Activated T-cell treated with anti-CD3 and anti-CD28 coated beads, Interleukin-2, amount 50 U/mL, for 72 hours (primary cell): Measurements from ENCODE around the gene PAQR4. TPM values are rescaled to one million over a fixed set of nuclear protein-coding genes. Genes with fewer than 3 reads are reported as not detected.
"Not testable (repeated sequence)": the region's sequence is repeated elsewhere in the genome, so short reads cannot be mapped to it uniquely, and the experiment has no call there.

Experiments
- ATAC-seq, 2 donors: fragments of 150-1000 bp; cut with Tn5 transposase; replicated peaks in 1 of 2; 2 replicates each; pipeline ENCODE4 v1.10.0; 2021; ENCODE audit warnings: moderate library complexity in 2 of 2, mild to moderate bottlenecking in 1 of 2
- DNase-seq, 2 donors: peaks; one replicate each; pipeline ENCODE4 v3.0.0; 2021 to 2022; ENCODE audit warnings: mixed read lengths in 1 of 2
- H3K27ac Mint-ChIP-seq: one replicate; pipeline ENCODE4 v1.8.0; 2022; ENCODE audit warnings: mild to moderate bottlenecking, moderate library complexity, mixed read lengths
- H3K27me3 Mint-ChIP-seq: one replicate; pipeline ENCODE4 v1.8.0; 2022; ENCODE audit warnings: low read depth, mixed read lengths
- H3K36me3 Mint-ChIP-seq, 2 donors: one replicate each; pipeline ENCODE4 v1.8.0; 2022; ENCODE audit warnings: mixed read lengths in 2 of 2, mild to moderate bottlenecking in 1 of 2; ENCODE audit not compliant: insufficient read depth in 2 of 2
- H3K4me1 Mint-ChIP-seq: one replicate; pipeline ENCODE4 v1.8.0; 2022; ENCODE audit warnings: low read depth, mixed read lengths
- H3K4me3 Mint-ChIP-seq, 2 donors: one replicate each; pipeline ENCODE4 v1.8.0; 2022; ENCODE audit warnings: mild to moderate bottlenecking in 2 of 2, mixed read lengths in 2 of 2, moderate library complexity in 2 of 2
- H3K9me3 Mint-ChIP-seq, 2 donors: one replicate each; pipeline ENCODE4 v1.8.0; 2022; ENCODE audit warnings: mixed read lengths in 2 of 2
- total RNA-seq, 2 donors: library from RNA; stranded (reverse); gene quantifications; one replicate each; pipeline ENCODE4 v1.2.3, GENCODE V29; 2022

Gene PAQR4
- 10 to 100 TPM; 31.9 to 40.0 TPM for total RNA-seq

- DNase-seq (peak; percentile 88 to 90), ATAC-seq (peak; percentile 79 to 80)
- Mint-ChIP-seq H3K4me1 (peaks cover 31% of the 10 kb centered on the region), H3K27ac (no peak within 1 kb of the TSS), H3K4me3 (peak within 1 kb of the TSS; percentile 82 to 86), H3K9me3 (no peaks in the 10 kb centered on the region), H3K27me3 (peaks cover 24% of the 10 kb centered on the region), H3K36me3 (peaks cover 3 to 10% of the 10 kb centered on the region in 2 donors)
Measured at GRCh38 chr16:2968738-2969544, at the start of gene PAQR4. TSS of gene PAQR4 (plus strand) at chr16:2969348. CDS start at chr16:2969675, 327 bp downstream.

GRCh38 chr16:2919511-2920255 lies 49.5 kb upstream of the PAQR4 start:
- DNase-seq: peak; percentile 48 to 69
- H3K4me3 Mint-ChIP-seq: no peak overlapping the region
- ATAC-seq: peak in 1 of 2 donors; percentile 36
- no peak overlapping the region for H3K27ac Mint-ChIP-seq
- peaks cover 19% of the 10 kb centered on the region for H3K4me1 Mint-ChIP-seq
- H3K36me3 Mint-ChIP-seq: peaks cover 0 to 8% of the 10 kb centered on the region in 2 donors
- no peaks in the 10 kb centered on the region for H3K27me3 Mint-ChIP-seq
- H3K9me3 Mint-ChIP-seq: no peaks in the 10 kb centered on the region

GRCh38 chr16:2923481-2923880 lies 45.7 kb upstream of the PAQR4 start:
- no peak overlapping the region for H3K27ac Mint-ChIP-seq
- no peaks in the 10 kb centered on the region for H3K27me3 Mint-ChIP-seq
- H3K4me1 Mint-ChIP-seq: peaks cover 17% of the 10 kb centered on the region
- no peaks in the 10 kb centered on the region for H3K9me3 Mint-ChIP-seq
- H3K36me3 Mint-ChIP-seq: peaks cover 0 to 8% of the 10 kb centered on the region in 2 donors
- ATAC-seq: no peak
- H3K4me3 Mint-ChIP-seq: no peak overlapping the region
- no peak for DNase-seq

GRCh38 chr16:2924901-2925755 lies 44.0 kb upstream of the PAQR4 start:
- H3K27me3 Mint-ChIP-seq: no peaks in the 10 kb centered on the region
- H3K9me3 Mint-ChIP-seq: no peaks in the 10 kb centered on the region
- H3K27ac Mint-ChIP-seq: no peak overlapping the region
- H3K4me3 Mint-ChIP-seq: no peak overlapping the region
- no peak for ATAC-seq
- peaks cover 10% of the 10 kb centered on the region for H3K4me1 Mint-ChIP-seq
- H3K36me3 Mint-ChIP-seq: peaks cover 0 to 3% of the 10 kb centered on the region in 2 donors
- DNase-seq: no peak

GRCh38 chr16:2925951-2926649 lies 43.0 kb upstream of the PAQR4 start:
- no peak for DNase-seq
- peaks cover 10% of the 10 kb centered on the region for H3K4me1 Mint-ChIP-seq
- ATAC-seq: no peak
- no peak overlapping the region for H3K27ac Mint-ChIP-seq
- H3K4me3 Mint-ChIP-seq: no peak overlapping the region
- peaks cover 0 to 3% of the 10 kb centered on the region in 2 donors for H3K36me3 Mint-ChIP-seq
- no peaks in the 10 kb centered on the region for H3K27me3 Mint-ChIP-seq
- no peaks in the 10 kb centered on the region for H3K9me3 Mint-ChIP-seq

GRCh38 chr16:2926650-2926999 lies 42.5 kb upstream of the PAQR4 start:
- H3K9me3 Mint-ChIP-seq: no peaks in the 10 kb centered on the region
- no peak for ATAC-seq
- H3K36me3 Mint-ChIP-seq: peaks cover 0 to 3% of the 10 kb centered on the region in 2 donors

GRCh38 chr16:2927010-2927646 lies 42.0 kb upstream of the PAQR4 start:
- H3K4me1 Mint-ChIP-seq: peaks cover 10% of the 10 kb centered on the region
- no peak overlapping the region for H3K27ac Mint-ChIP-seq
- DNase-seq (peak; percentile 86 to 88), ATAC-seq (peak; percentile 99)
- H3K27me3 Mint-ChIP-seq: no peaks in the 10 kb centered on the region
- H3K4me3 Mint-ChIP-seq: peak overlapping the region in 1 of 2 donors; percentile 36
- H3K9me3 Mint-ChIP-seq: no peaks in the 10 kb centered on the region
- peaks cover 0 to 3% of the 10 kb centered on the region in 2 donors for H3K36me3 Mint-ChIP-seq

More at GRCh38 chr16:2926650-2926999, 42.5 kb upstream of the PAQR4 start:
- DNase-seq: no peak
- Mint-ChIP-seq H3K27me3 (no peaks in the 10 kb centered on the region), H3K4me1 (peaks cover 10% of the 10 kb centered on the region), H3K4me3 (peak overlapping the region in 1 of 2 donors; percentile 36), H3K27ac (no peak overlapping the region)

GRCh38 chr16:2928151-2928550 lies 41.0 kb upstream of the PAQR4 start:
- not testable (repeated sequence) for H3K27me3 Mint-ChIP-seq, H3K36me3 Mint-ChIP-seq, DNase-seq, H3K27ac Mint-ChIP-seq, H3K4me1 Mint-ChIP-seq, H3K4me3 Mint-ChIP-seq, ATAC-seq, H3K9me3 Mint-ChIP-seq

- H3K27ac Mint-ChIP-seq: no peak overlapping the region
- no peak overlapping the region for H3K4me3 Mint-ChIP-seq
- ATAC-seq: no peak
- DNase-seq: no peak
- no peaks in the 10 kb centered on the region for H3K27me3 Mint-ChIP-seq
- H3K36me3 Mint-ChIP-seq: no peaks in the 10 kb centered on the region
- H3K9me3 Mint-ChIP-seq: no peaks in the 10 kb centered on the region
- H3K4me1 Mint-ChIP-seq: peaks cover 10% of the 10 kb centered on the region
Measured at GRCh38 chr16:2928796-2929195, 40.4 kb upstream of the PAQR4 start.

- peaks cover 0 to 2% of the 10 kb centered on the region in 2 donors for H3K36me3 Mint-ChIP-seq
Measured at GRCh38 chr16:2929693-2930092, 39.5 kb upstream of the PAQR4 start.

GRCh38 chr16:2930236-2930635 lies 38.9 kb upstream of the PAQR4 start:
- H3K4me3 Mint-ChIP-seq: no peak overlapping the region
- peaks cover 10% of the 10 kb centered on the region for H3K4me1 Mint-ChIP-seq
- ATAC-seq: no peak
- H3K36me3 Mint-ChIP-seq: peaks cover 0 to 2% of the 10 kb centered on the region in 2 donors
- H3K27me3 Mint-ChIP-seq: no peaks in the 10 kb centered on the region
- H3K27ac Mint-ChIP-seq: no peak overlapping the region
- DNase-seq: no peak
- no peaks in the 10 kb centered on the region for H3K9me3 Mint-ChIP-seq

More at GRCh38 chr16:2929693-2930092, 39.5 kb upstream of the PAQR4 start:
- Mint-ChIP-seq H3K27me3 (no peaks in the 10 kb centered on the region), H3K4me3 (no peak overlapping the region), H3K9me3 (no peaks in the 10 kb centered on the region), H3K27ac (no peak overlapping the region), H3K4me1 (peaks cover 10% of the 10 kb centered on the region)
- ATAC-seq (no peak), DNase-seq (no peak)
